SU-DHL-6 (cell line): ENCODE measurements around the gene AP1S3.

Experiments used
- CTCF ChIP-seq: fragments of 200-600 bp; sonication (generic); IDR thresholded peaks from one replicate; pipeline ENCODE4 v1.5.1; 2017; ENCODE audit warnings: antibody characterized with exemption, mild to moderate bottlenecking, low read length, moderate library complexity; ENCODE audit not compliant: insufficient read depth, poor library complexity, severe bottlenecking
- EZH2phosphoT487 ChIP-seq: fragments of 200-600 bp; sonication (generic), shearing (Covaris generic); conservative IDR thresholded peaks from 2 replicates; pipeline ENCODE4 v1.6.1; 2018; ENCODE audit warnings: mild to moderate bottlenecking, antibody characterized with exemption, low read length, moderate library complexity, mixed read lengths

- TF ChIP-seq CTCF (no peak), EZH2phosphoT487 (no peak)
Observed at GRCh38 chr2:223789423-223789822, 48.0 kb downstream of the AP1S3 start.
